ENCODE data around the gene RAPGEF6.

- TF ChIP-seq CTCF (IDR thresholded peaks at IDR 0.05) = no peak
- no peak for TF ChIP-seq POLR2A (IDR thresholded peaks at IDR 0.05)
These were observed 17.7 kb downstream of the RAPGEF6 start for GRCh38 chr5:131617140-131617822.
